ENCODE results near the gene PXMP4. TPM values are rescaled to one million over a fixed set of nuclear protein-coding genes. Genes with fewer than 3 reads are reported as not detected.

Gene PXMP4
- total and polyA plus RNA-seq, 9 of the 15 experiments (the other 6 are each of a cell fraction or from before 2014, with no cell fraction given): 4.8 to 29.1 (median 6.8) TPM

GRCh38 chr20:33673410-33674293, 46.5 kb downstream of the PXMP4 start (continued):
- no peak for TF ChIP-seq TBL1XR1 (IDR thresholded peaks at IDR 0.05; ENCODE audit: low read length in 2 of 2)
- TF ChIP-seq TSC22D4 (tag; IDR thresholded peaks at IDR 0.05): no peak
- TF ChIP-seq ARHGAP35 (IDR thresholded peaks at IDR 0.05; ENCODE audit: partially characterized antibody): no peak
- TF ChIP-seq ERF (CRISPR knock-in tag; IDR thresholded peaks at IDR 0.05): no peak
- no peak for TF ChIP-seq ZBTB26 (CRISPR knock-in tag; IDR thresholded peaks at IDR 0.05)
- no peak for TF ChIP-seq TCF7L2 (IDR thresholded peaks at IDR 0.05; ENCODE audit: low read depth, low read length)
- no peak for TF ChIP-seq FOXJ3 (CRISPR knock-in tag; IDR thresholded peaks at IDR 0.05)
- TF ChIP-seq DDX20 (tag; IDR thresholded peaks at IDR 0.05; ENCODE audit: low read depth): no peak
- no peak for TF ChIP-seq SNRNP70 (optimal IDR thresholded peaks at IDR 0.05; ENCODE audit: low read depth, low read length)
- TF ChIP-seq TSHZ1 (CRISPR knock-in tag; IDR thresholded peaks at IDR 0.05): no peak
- TF ChIP-seq ATF3 (IDR thresholded peaks at IDR 0.05): peak; percentile 39; the same call in 1 of the 2 replicates
- no peak for TF ChIP-seq ATF3 (CRISPR knock-in tag; conservative IDR thresholded peaks at IDR 0.05)
- no peak for TF ChIP-seq HBP1 (CRISPR knock-in tag; IDR thresholded peaks at IDR 0.05)
- TF ChIP-seq ZC3H8 (IDR thresholded peaks at IDR 0.05): no peak
- TF ChIP-seq SMAD4 (CRISPR knock-in tag; conservative IDR thresholded peaks at IDR 0.05): no peak
- TF ChIP-seq EGR1 (conservative IDR thresholded peaks at IDR 0.05): 0 out of 2 replicates have a peak, but pooled peaks have one; percentile 3
- no peak for TF ChIP-seq RBM17 (IDR thresholded peaks at IDR 0.05; ENCODE audit: borderline replicate concordance, low read depth, low read length)
- TF ChIP-seq USF2 (CRISPR knock-in tag; IDR thresholded peaks at IDR 0.05): no peak
- no peak for TF ChIP-seq KLF6 (CRISPR knock-in tag; IDR thresholded peaks at IDR 0.05; ENCODE audit: borderline replicate concordance)
- TF ChIP-seq BRF1 (IDR thresholded peaks at IDR 0.05; ENCODE audit: borderline replicate concordance, extremely low read depth, insufficient read length): no peak
